ENCODE measurements around the gene RIMBP2. TPM values are rescaled to one million over a fixed set of nuclear protein-coding genes. Genes with fewer than 3 reads are reported as not detected.
A peak's percentile ranks its signal among the peaks of the same experiment; 100 is the strongest.

The RIMBP2 gene
- total RNA-seq, 1 donor from 2014 or later = 0.09 TPM

- H3K36me3 ChIP-seq = no peaks in the 10 kb centered on the region
- intact Hi-C loops (cut with DNase I) = no loop called here
- no peaks in the 10 kb centered on the region for H3K9me3 ChIP-seq
- H3K4me3 ChIP-seq = no peak overlapping the region
- DNase-seq (no peak), ATAC-seq (no peak)
- no peaks in the 10 kb centered on the region for H3K4me1 ChIP-seq
- H3K27ac ChIP-seq = no peak overlapping the region
- H3K27me3 ChIP-seq = no peaks in the 10 kb centered on the region
- TF ChIP-seq, protein P1, sequence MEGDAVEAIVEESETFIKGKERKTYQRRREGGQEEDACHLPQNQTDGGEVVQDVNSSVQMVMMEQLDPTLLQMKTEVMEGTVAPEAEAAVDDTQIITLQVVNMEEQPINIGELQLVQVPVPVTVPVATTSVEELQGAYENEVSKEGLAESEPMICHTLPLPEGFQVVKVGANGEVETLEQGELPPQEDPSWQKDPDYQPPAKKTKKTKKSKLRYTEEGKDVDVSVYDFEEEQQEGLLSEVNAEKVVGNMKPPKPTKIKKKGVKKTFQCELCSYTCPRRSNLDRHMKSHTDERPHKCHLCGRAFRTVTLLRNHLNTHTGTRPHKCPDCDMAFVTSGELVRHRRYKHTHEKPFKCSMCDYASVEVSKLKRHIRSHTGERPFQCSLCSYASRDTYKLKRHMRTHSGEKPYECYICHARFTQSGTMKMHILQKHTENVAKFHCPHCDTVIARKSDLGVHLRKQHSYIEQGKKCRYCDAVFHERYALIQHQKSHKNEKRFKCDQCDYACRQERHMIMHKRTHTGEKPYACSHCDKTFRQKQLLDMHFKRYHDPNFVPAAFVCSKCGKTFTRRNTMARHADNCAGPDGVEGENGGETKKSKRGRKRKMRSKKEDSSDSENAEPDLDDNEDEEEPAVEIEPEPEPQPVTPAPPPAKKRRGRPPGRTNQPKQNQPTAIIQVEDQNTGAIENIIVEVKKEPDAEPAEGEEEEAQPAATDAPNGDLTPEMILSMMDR (IDR thresholded peaks at IDR 0.05) = no peak
Measured at GRCh38 chr12:130668286-130669204, 47.6 kb downstream of the RIMBP2 start.

GRCh38 chr12:130667421-130667960 lies 48.6 kb downstream of the RIMBP2 start:
- intact Hi-C loops (cut with DNase I) = no loop called here
- Histone ChIP-seq H3K9me3 (no peaks in the 10 kb centered on the region), H3K27ac (no peak overlapping the region), H3K36me3 (no peaks in the 10 kb centered on the region), H3K27me3 (no peaks in the 10 kb centered on the region), H3K4me3 (no peak overlapping the region), H3K4me1 (no peaks in the 10 kb centered on the region)
- no peak for DNase-seq
- TF ChIP-seq, protein P1 (IDR thresholded peaks at IDR 0.05) = no peak
- ATAC-seq = no peak

GRCh38 chr12:130666645-130667044 lies 49.5 kb downstream of the RIMBP2 start:
- no peaks in the 10 kb centered on the region for H3K4me1 ChIP-seq
- H3K36me3 ChIP-seq = no peaks in the 10 kb centered on the region
- H3K27me3 ChIP-seq = no peaks in the 10 kb centered on the region
- TF ChIP-seq, protein P1 (IDR thresholded peaks at IDR 0.05) = no peak
- DNase-seq = no peak
- H3K9me3 ChIP-seq = no peaks in the 10 kb centered on the region
- ATAC-seq = no peak
- intact Hi-C loops (cut with DNase I) = no loop called here
- H3K4me3 ChIP-seq = no peak overlapping the region
- H3K27ac ChIP-seq = no peak overlapping the region

DNA sequence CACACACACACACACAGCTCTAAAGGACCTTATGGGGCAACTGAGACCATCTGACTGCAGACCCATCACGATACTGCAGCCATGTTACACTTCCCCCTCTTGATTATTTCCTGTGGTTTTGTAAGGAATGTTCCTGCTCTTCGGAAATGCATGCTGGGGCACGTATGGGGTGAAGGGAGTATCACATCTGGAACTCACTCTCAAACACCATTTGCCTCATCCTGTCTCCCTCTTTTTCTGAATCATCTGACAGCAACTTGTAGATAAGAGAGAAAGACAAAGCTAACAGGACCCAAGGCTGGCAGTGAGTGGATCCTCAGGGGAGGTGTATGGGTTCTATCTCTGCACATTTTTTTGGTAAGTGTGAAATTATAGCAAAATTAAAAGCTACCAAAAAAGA lies 50.3 kb downstream of the RIMBP2 start:
- H3K36me3 ChIP-seq = no peaks in the 10 kb centered on the region
- no peaks in the 10 kb centered on the region for H3K4me1 ChIP-seq
- DNase-seq (no peak), ATAC-seq (no peak)
- H3K27me3 ChIP-seq = no peaks in the 10 kb centered on the region
- intact Hi-C loops (cut with DNase I) = no loop called here
- H3K9me3 ChIP-seq = no peaks in the 10 kb centered on the region
- H3K27ac ChIP-seq = no peak overlapping the region
- no peak overlapping the region for H3K4me3 ChIP-seq
- TF ChIP-seq, protein P1 (IDR thresholded peaks at IDR 0.05) = no peak

GRCh38 chr12:130664772-130665171 lies 51.3 kb downstream of the RIMBP2 start:
- no peaks in the 10 kb centered on the region for H3K4me1 ChIP-seq
- H3K9me3 ChIP-seq = no peaks in the 10 kb centered on the region
- intact Hi-C loops (cut with DNase I) = no loop called here
- no peaks in the 10 kb centered on the region for H3K36me3 ChIP-seq
- H3K4me3 ChIP-seq = no peak overlapping the region
- TF ChIP-seq, protein P1 (IDR thresholded peaks at IDR 0.05) = no peak
- H3K27ac ChIP-seq = no peak overlapping the region
- H3K27me3 ChIP-seq = no peaks in the 10 kb centered on the region
- ATAC-seq (no peak), DNase-seq (peak; percentile 34)
